GM23338 (cell line): Measurements from ENCODE around the gene RGS6. TPM values are rescaled to one million over a fixed set of nuclear protein-coding genes. Genes with fewer than 3 reads are reported as not detected.

ENCODE experiments used
- ATAC-seq: fragments of 200-7000 bp; cut with Tn5 transposase; 3 replicates; pipeline ENCODE4 v1.9.1; 2020
- DNase-seq: peaks from one replicate; pipeline ENCODE4 v3.0.0-alpha.2; 2015; ENCODE audit warnings: low spot score
- H2AFZ ChIP-seq: fragments of 200-600 bp; sonication (generic); 2 replicates; pipeline ENCODE4 v1.8.0; 2016; ENCODE audit warnings: antibody characterized with exemption, mild to moderate bottlenecking, moderate library complexity
- H3F3A ChIP-seq: fragments of 200-600 bp; sonication (generic); replicated peaks from 2 replicates; pipeline ENCODE4 v1.8.0; 2017; ENCODE audit warnings: antibody characterized with exemption, mixed run types, low read depth
- H3K27ac ChIP-seq: fragments of 200-600 bp; sonication (generic); 2 replicates; pipeline ENCODE4 v1.6.1; 2016; ENCODE audit warnings: low read depth
- H3K27me3 ChIP-seq: fragments of 200-600 bp; sonication (generic); 2 replicates; pipeline ENCODE4 v1.8.0; 2016; ENCODE audit warnings: mild to moderate bottlenecking, mixed run types, moderate library complexity; ENCODE audit not compliant: insufficient read depth
- H3K36me3 ChIP-seq: fragments of 200-600 bp; sonication (generic); 2 replicates; pipeline ENCODE4 v1.8.0; 2016; ENCODE audit warnings: mild to moderate bottlenecking; ENCODE audit not compliant: insufficient read depth
- H3K4me1 ChIP-seq: fragments of 200-600 bp; sonication (generic); 2 replicates; pipeline ENCODE4 v1.8.0; 2016; ENCODE audit warnings: mild to moderate bottlenecking, moderate library complexity; ENCODE audit not compliant: insufficient read depth
- H3K4me2 ChIP-seq: fragments of 200-600 bp; sonication (generic); 2 replicates; pipeline ENCODE4 v1.7.1; 2017; ENCODE audit warnings: mixed run types
- H3K4me3 ChIP-seq: fragments of 200-600 bp; sonication (generic); 2 replicates; pipeline ENCODE4 v1.6.1; 2016; ENCODE audit warnings: mixed run types
- H3K79me2 ChIP-seq: fragments of 200-600 bp; sonication (generic); replicated peaks from 2 replicates; pipeline ENCODE4 v1.8.0; 2017; ENCODE audit warnings: mild to moderate bottlenecking; ENCODE audit not compliant: insufficient read depth
- H3K9me2 ChIP-seq: fragments of 200-600 bp; sonication (generic); 2 replicates; pipeline ENCODE4 v1.8.0; 2017; ENCODE audit not compliant: insufficient read depth
- H4K20me1 ChIP-seq: fragments of 200-600 bp; sonication (generic); replicated peaks from 2 replicates; pipeline ENCODE4 v1.8.0; 2017; ENCODE audit warnings: mild to moderate bottlenecking; ENCODE audit not compliant: insufficient read depth
- H3K27ac Mint-ChIP-seq: 2 replicates; pipeline ENCODE4 v1.8.0; 2020; ENCODE audit warnings: inconsistent platforms, mild to moderate bottlenecking, moderate library complexity, mixed read lengths
- H3K27me3 Mint-ChIP-seq: 3 replicates; pipeline ENCODE4 v1.8.0; 2022; ENCODE audit warnings: low read depth, mild to moderate bottlenecking, moderate library complexity, mixed read lengths, inconsistent platforms; ENCODE audit not compliant: insufficient read depth, poor library complexity
- H3K36me3 Mint-ChIP-seq: 3 replicates; pipeline ENCODE4 v1.8.0; 2021; ENCODE audit warnings: low read depth, mild to moderate bottlenecking, inconsistent platforms, moderate library complexity, mixed read lengths
- H3K4me1 Mint-ChIP-seq: 3 replicates; pipeline ENCODE4 v1.8.0; 2020; ENCODE audit warnings: mild to moderate bottlenecking, inconsistent platforms, mixed read lengths
- H3K4me3 Mint-ChIP-seq: 3 replicates; pipeline ENCODE4 v1.8.0; 2021; ENCODE audit warnings: moderate library complexity, mild to moderate bottlenecking, inconsistent platforms, mixed read lengths
- H3K9me3 Mint-ChIP-seq: 3 replicates; pipeline ENCODE4 v1.8.0; 2020; ENCODE audit warnings: moderate library complexity, mild to moderate bottlenecking, inconsistent platforms, mixed read lengths
- CREB1 ChIP-seq: fragments of 250-450 bp; sonication (Bioruptor Pico); IDR thresholded peaks from 2 replicates; pipeline ENCODE4 v1.5.0; 2020; ENCODE audit warnings: low read depth, mild to moderate bottlenecking, moderate library complexity
- CTCF ChIP-seq, 2 experiments: fragments of 200-600 bp in 1 of 2; sonication (generic) in 1 of 2; conservative IDR thresholded peaks; 2 replicates each; pipeline versions ENCODE4 v1.5.1 to v1.6.1; 2016 to 2017; ENCODE audit warnings: antibody characterized with exemption in 2 of 2, low read depth in 2 of 2, mild to moderate bottlenecking in 2 of 2, moderate library complexity in 1 of 2
- ETS1 ChIP-seq: IDR thresholded peaks from 2 replicates; pipeline ENCODE4 v1.6.1; 2016; ENCODE audit warnings: antibody characterized with exemption
- EZH2 ChIP-seq: fragments of 200-600 bp; sonication (generic); IDR thresholded peaks from one replicate; pipeline ENCODE4 v1.8.0; 2017; ENCODE audit warnings: antibody characterized with exemption, mild to moderate bottlenecking, low read depth; ENCODE audit not compliant: unreplicated experiment
- EZH2phosphoT487 ChIP-seq: fragments of 200-600 bp; sonication (generic); IDR thresholded peaks from one replicate; pipeline ENCODE4 v1.8.1; 2018; ENCODE audit warnings: antibody characterized with exemption; ENCODE audit not compliant: unreplicated experiment
- JUNB ChIP-seq: IDR thresholded peaks from one replicate; pipeline ENCODE4 v1.6.1; 2016; ENCODE audit warnings: antibody characterized with exemption; ENCODE audit not compliant: unreplicated experiment
- NANOG ChIP-seq: IDR thresholded peaks from 2 replicates; pipeline ENCODE4 v1.6.1; 2016; ENCODE audit warnings: antibody characterized with exemption, borderline replicate concordance
- POLR2AphosphoS5 ChIP-seq: IDR thresholded peaks from 2 replicates; pipeline ENCODE4 v1.6.1; 2016; ENCODE audit warnings: antibody characterized with exemption, low read depth
- REST ChIP-seq: IDR thresholded peaks from one replicate; pipeline ENCODE4 v1.6.1; 2018; ENCODE audit warnings: antibody characterized with exemption; ENCODE audit not compliant: unreplicated experiment
- STAT1 ChIP-seq: IDR thresholded peaks from one replicate; pipeline ENCODE4 v1.6.1; 2016; ENCODE audit warnings: antibody characterized with exemption; ENCODE audit not compliant: unreplicated experiment
- ZNF114 ChIP-seq: fragments of 250-450 bp; sonication (Bioruptor Pico); IDR thresholded peaks from 2 replicates; pipeline ENCODE4 v1.5.0; 2020; ENCODE audit warnings: mild to moderate bottlenecking, moderate library complexity
- ZNF331 ChIP-seq: fragments of 250-450 bp; sonication (Bioruptor Pico); IDR thresholded peaks from 2 replicates; pipeline ENCODE4 v1.5.0; 2020; ENCODE audit warnings: low read depth, mild to moderate bottlenecking, moderate library complexity
- ZNF462 ChIP-seq: fragments of 250-450 bp; sonication (Bioruptor Pico); IDR thresholded peaks from 2 replicates; pipeline ENCODE4 v1.5.0; 2020; ENCODE audit warnings: mild to moderate bottlenecking, moderate library complexity
- polyA plus RNA-seq: library from polyadenylated mRNA; unstranded; fragments of >200 nt; fragmentation: Nextera tagmentation; extraction: Ambion mirVana; gene quantifications from 2 replicates; pipeline ENCODE4 v1.2.1, GENCODE V29; 2016
- total RNA-seq: library from RNA; depleted of rRNA; stranded (reverse); fragments of >200 nt; shearing (Covaris generic); gene quantifications from 2 replicates; pipeline ENCODE4 v1.2.3, GENCODE V29; 2014

Gene RGS6
- total and polyA plus RNA-seq, 2 experiments from 2014 or later = 0.66 to 0.83 TPM

GRCh38 chr14:72546344-72547016 is 614.3 kb downstream of the RGS6 start:
- Mint-ChIP-seq H3K4me1 (peaks cover 23% of the 10 kb centered on the region), H3K4me3 (no peak overlapping the region), H3K27me3 (no peaks in the 10 kb centered on the region), H3K36me3 (no peaks in the 10 kb centered on the region), H3K9me3 (no peaks in the 10 kb centered on the region), H3K27ac (no peak overlapping the region)
- Histone ChIP-seq H3F3A (no peaks in the 10 kb centered on the region), H3K36me3 (no peaks in the 10 kb centered on the region), H3K4me1 (peaks cover 4% of the 10 kb centered on the region; the same call in 1 of the 2 replicates), H3K9me2 (peaks cover 8% of the 10 kb centered on the region; the same call in 1 of the 2 replicates), H3K4me3 (no peak overlapping the region), H4K20me1 (no peaks in the 10 kb centered on the region), H3K79me2 (no peaks in the 10 kb centered on the region), H3K27ac (no peak overlapping the region), H3K4me2 (no peak overlapping the region), H2AFZ (no peak overlapping the region), H3K27me3 (no peaks in the 10 kb centered on the region)
- ATAC-seq (no peak), DNase-seq (no peak)
- TF ChIP-seq EZH2phosphoT487 (no peak), ETS1 (no peak), NANOG (no peak), POLR2AphosphoS5 (no peak), REST (no peak), ZNF114 (CRISPR knock-in tag) (no peak), STAT1 (no peak), CTCF (conservative IDR thresholded peaks at IDR 0.05; ENCODE audit: low read depth in 2 of 2) (no peak), JUNB (no peak), EZH2 (no peak), CREB1 (CRISPR knock-in tag) (no peak), ZNF462 (CRISPR knock-in tag) (no peak), ZNF331 (no peak)
